Adrenal gland (tissue), 12 donors: ENCODE measurements around the gene DHRS7B. TPM values are rescaled to one million over a fixed set of nuclear protein-coding genes. Genes with fewer than 3 reads are reported as not detected.
A peak's percentile ranks its signal among the peaks of the same experiment; 100 is the strongest.

Experiments
- DNase-seq, 7 donors: peaks; one replicate each; pipeline ENCODE4 v3.0.0-alpha.2; 2019 to 2020
- H3K27ac ChIP-seq, 5 donors: fragments of 200-600 bp; sonication (generic) in 4 of 5; 1 replicate in 3 of 5; 2 replicates in 2 of 5; pipeline versions ENCODE4 v1.5.1 to v1.8.0; 2016 to 2020; ENCODE audit warnings: mild to moderate bottlenecking in 1 of 5
- H3K27me3 ChIP-seq: fragments of 200-600 bp; 2 replicates; pipeline ENCODE4 v1.8.0; 2021
- H3K36me3 ChIP-seq, 2 donors: fragments of 200-600 bp; replicated peaks in 1 of 2; 1 replicate in 1 of 2; 2 replicates in 1 of 2; pipeline versions ENCODE4 v1.5.1 to v1.8.0; 2018 to 2022
- H3K4me1 ChIP-seq, 2 donors: fragments of 200-600 bp; replicated peaks in 1 of 2; 1 replicate in 1 of 2; 2 replicates in 1 of 2; pipeline versions ENCODE4 v1.5.1 to v1.8.0; 2018 to 2021
- H3K4me3 ChIP-seq, 4 donors: fragments of 200-600 bp; sonication (generic) in 3 of 4; one replicate each; pipeline ENCODE4 v1.5.1; 2016 to 2018
- H3K9me3 ChIP-seq, 3 donors: fragments of 200-600 bp; sonication (generic) in 1 of 3; replicated peaks in 1 of 3; 1 replicate in 2 of 3; 2 replicates in 1 of 3; pipeline versions ENCODE4 v1.5.1 to v1.8.0; 2016 to 2021
- CTCF ChIP-seq, 6 experiments: fragments of 450-650 bp in 4 of 6; fragments of 200-600 bp in 2 of 6; sonication (generic) in 1 of 6; IDR thresholded peaks; 1 replicate in 5 of 6; 2 replicates in 1 of 6; pipeline versions ENCODE4 v1.5.1 to v1.8.0; 2016 to 2021; ENCODE audit warnings: antibody characterized with exemption in 6 of 6, mild to moderate bottlenecking in 2 of 6, moderate library complexity in 1 of 6
- POLR2A ChIP-seq, 2 donors: fragments of 450-650 bp; IDR thresholded peaks; one replicate each; pipeline ENCODE4 v1.6.1; 2017; ENCODE audit warnings: antibody characterized with exemption in 2 of 2, mild to moderate bottlenecking in 2 of 2, moderate library complexity in 1 of 2
- WGBS, 4 donors: extraction: QIAGEN DNeasy Blood & Tissue Kit in 2 of 4; methylation state at CpG; one replicate each; pipeline versions ENCODE4 v1.1.5 to v1.1.7; 2013 to 2017; 5-methylcytosine and 5-hydroxymethylcytosine counted together
- intact Hi-C, 2 donors: fragments of 100-400 bp; cut with DNase I; formaldehyde crosslinking; loops; one replicate each; pipeline versions ENCODE4 v1.14.1 to v1.15.0; 2022 to 2023
- polyA plus RNA-seq, 3 donors: library from polyadenylated mRNA; stranded (reverse); fragments of 200-250 nt in 2 of 3; fragments of 350-450 nt in 1 of 3; fragmentation: Illumina TruSeq in 1 of 3; extraction: RNeasy Lipid Tissue Mini Kit (QIAGEN cat#74804) in 1 of 3; gene quantifications; one replicate each; pipeline ENCODE4 v1.2.3, GENCODE V29; 2013 to 2014
- total RNA-seq, 9 donors: library from RNA; depleted of rRNA in 4 of 9; stranded (reverse); fragments of >200 nt in 4 of 9; fragments of 120-200 nt in 1 of 9; fragmentation: NEBNext Ultra II Directional in 1 of 9; extraction: Animal tissue kit (Norgen Biotek cat#: 25700) in 1 of 9; gene quantifications; one replicate each; pipeline versions ENCODE4 v1.1.0 to v1.2.4, GENCODE V29; 2013 to 2023
- donor health status: healthy with polysubstance abuse.
- donor health status: Bipolar disorder and iron deficiency.
- donor health status: DM: yes; HTN: yes; CAD: no.
- donor health status: DM: no; HTN: no; CAD: no.
- donor health status: DM: no; HTN: no; CAD: no.
- donor health status: DM: yes; HTN: yes; CAD: no.

Gene DHRS7B
- total and polyA plus RNA-seq, 12 donors = 18.0 to 68.5 (median 40.8) TPM

DNA sequence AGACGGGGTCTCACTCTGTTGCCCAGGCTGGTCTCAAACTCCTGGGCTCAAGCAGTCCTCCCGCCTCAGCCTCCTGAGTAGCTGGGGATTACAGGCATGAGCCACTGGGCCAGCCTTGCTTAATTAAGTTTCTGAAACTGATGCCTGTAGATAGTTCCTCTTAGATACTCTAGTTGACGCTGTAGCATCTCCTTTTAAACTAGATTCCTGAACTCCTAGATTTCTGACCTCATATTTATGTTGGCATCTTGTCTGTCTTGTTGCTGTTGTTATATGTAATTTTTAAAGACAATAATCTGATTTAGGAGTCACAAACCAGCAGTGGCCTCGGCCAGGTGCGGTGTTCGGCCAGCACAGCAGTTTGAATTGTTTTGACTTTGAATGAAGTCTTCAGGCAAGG, 37.5 kb downstream of the DHRS7B start:
- H3K36me3 ChIP-seq = no peaks in the 10 kb centered on the region
- no peaks in the 10 kb centered on the region for H3K27me3 ChIP-seq
- H3K9me3 ChIP-seq = no peaks in the 10 kb centered on the region
- H3K4me3 ChIP-seq = no peak overlapping the region
- DNase-seq = no peak
- WGBS, 4 donors = 86 to 89% (median 88%) methylated on average over 6 of the region's 6 CpGs
- TF ChIP-seq CTCF (IDR thresholded peaks at IDR 0.05) (no peak), POLR2A (IDR thresholded peaks at IDR 0.05) (no peak)
- H3K27ac ChIP-seq = no peak overlapping the region
- H3K4me1 ChIP-seq = peaks cover 13 to 44% of the 10 kb centered on the region in 2 donors
- intact Hi-C loops = no loop called here

DNA sequence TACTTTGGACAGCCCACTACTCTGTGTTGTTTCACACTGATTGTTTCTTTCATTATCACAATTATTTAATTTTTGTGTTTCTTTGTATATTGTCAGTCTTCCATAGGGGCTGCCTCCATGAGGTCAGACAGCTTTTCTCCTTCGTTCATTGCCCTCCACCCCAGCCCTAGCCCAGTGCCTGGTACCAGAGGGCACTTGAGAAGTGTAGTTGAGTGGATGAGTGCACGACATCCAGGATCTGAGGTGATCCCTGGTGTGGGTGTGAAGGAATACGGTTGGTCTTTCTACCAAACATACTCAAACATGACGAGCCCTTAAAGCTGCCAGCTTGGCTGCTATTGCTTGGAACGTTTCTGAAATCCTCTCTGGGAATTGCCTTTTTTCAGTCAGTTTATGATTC, 37.9 kb downstream of the DHRS7B start:
- Histone ChIP-seq H3K36me3 (no peaks in the 10 kb centered on the region), H3K9me3 (no peaks in the 10 kb centered on the region), H3K27ac (no peak overlapping the region), H3K4me1 (peaks cover 13 to 44% of the 10 kb centered on the region in 2 donors), H3K27me3 (no peaks in the 10 kb centered on the region), H3K4me3 (no peak overlapping the region)
- DNase-seq = no peak
- intact Hi-C loops = no loop called here
- 88 to 89% (median 89%) methylated on average over 5 of the region's 5 CpGs for WGBS, 4 donors
- TF ChIP-seq POLR2A (IDR thresholded peaks at IDR 0.05) (no peak), CTCF (IDR thresholded peaks at IDR 0.05) (no peak)

GRCh38 chr17:21165922-21166594, 39.3 kb downstream of the DHRS7B start:
- no peaks in the 10 kb centered on the region for H3K36me3 ChIP-seq

More at GRCh38 chr17:21165922-21166594, 39.3 kb downstream of the DHRS7B start:
- Histone ChIP-seq H3K9me3 (no peaks in the 10 kb centered on the region), H3K4me3 (no peak overlapping the region), H3K4me1 (peaks cover 13 to 40% of the 10 kb centered on the region in 2 donors), H3K27ac (peak overlapping the region in 2 of 5 donors; percentile 73 to 79), H3K27me3 (no peaks in the 10 kb centered on the region)
- DNase-seq = no peak
- WGBS, 4 donors = 86 to 89% (median 87%) methylated on average over 11 of the region's 11 CpGs
- TF ChIP-seq CTCF (IDR thresholded peaks at IDR 0.05) (no peak), POLR2A (IDR thresholded peaks at IDR 0.05) (no peak)
- intact Hi-C loops = no loop called here
